Left lung (tissue), 10 donors: ENCODE data around the gene RBP2. TPM values are rescaled to one million over a fixed set of nuclear protein-coding genes. Genes with fewer than 3 reads are reported as not detected.
A peak's percentile ranks its signal among the peaks of the same experiment; 100 is the strongest.

Source experiments
- ATAC-seq: fragments of 200-7000 bp; cut with Tn5 transposase; one replicate; pipeline ENCODE4 v1.9.1; 2020; ENCODE audit warnings: moderate library complexity
- DNase-seq, 4 donors: peaks; one replicate each; pipeline ENCODE4 v3.0.0-alpha.2; 2013 to 2020
- H3K27ac ChIP-seq, 2 donors: fragments of 200-600 bp; sonication (generic) in 1 of 2; one replicate each; pipeline versions ENCODE4 v1.5.0 to v1.8.0; 2020 to 2021
- H3K27me3 ChIP-seq, 2 donors: fragments of 200-600 bp; sonication (generic) in 1 of 2; one replicate each; pipeline versions ENCODE4 v1.5.0 to v1.8.0; 2020 to 2021
- H3K36me3 ChIP-seq, 2 donors: fragments of 200-600 bp; sonication (generic) in 1 of 2; one replicate each; pipeline versions ENCODE4 v1.5.0 to v1.8.0; 2020 to 2021
- H3K4me1 ChIP-seq, 2 donors: fragments of 200-600 bp; one replicate each; pipeline ENCODE4 v1.8.0; 2021
- H3K4me3 ChIP-seq, 2 donors: fragments of 200-600 bp; sonication (generic) in 1 of 2; one replicate each; pipeline versions ENCODE4 v1.5.0 to v1.8.0; 2020 to 2021; ENCODE audit warnings: mild to moderate bottlenecking in 1 of 2
- H3K9me3 ChIP-seq, 2 donors: fragments of 200-600 bp; sonication (generic) in 1 of 2; one replicate each; pipeline versions ENCODE4 v1.5.0 to v1.8.0; 2020 to 2021
- intact Hi-C, 2 donors: fragments of 100-400 bp; cut with DNase I; formaldehyde crosslinking; loops; one replicate each; pipeline versions ENCODE4 v1.11.2 to v1.14.2; 2022
- polyA plus RNA-seq, 6 donors: library from polyadenylated mRNA; unstranded; fragments of 120-200 nt; gene quantifications; one replicate each; pipeline ENCODE4 v1.2.1, GENCODE V29; 2013; ENCODE audit not compliant: insufficient read length in 6 of 6
- total RNA-seq, 2 donors: library from RNA; stranded (reverse); fragmentation: NEBNext Ultra II Directional; extraction: Animal tissue kit (Norgen Biotek cat#: 25700); gene quantifications; one replicate each; pipeline ENCODE4 v1.2.1, GENCODE V29; 2021
- TF ChIP-seq, protein P1 (sequence below), 2 donors: fragments of 200-600 bp; sonication (generic) in 1 of 2; IDR thresholded peaks; one replicate each; pipeline versions ENCODE4 v1.5.0 to v1.8.0; 2021; ENCODE audit warnings: antibody characterized with exemption in 2 of 2
- donor health status: DM: no; HTN: yes; CAD: no.
- donor health status: DM: no; HTN: no; CAD: no.

RBP2 gene
- total and polyA plus RNA-seq, 8 donors: 0.26 to 9.3 (median 0.70) TPM; not detected in 1

DNA sequence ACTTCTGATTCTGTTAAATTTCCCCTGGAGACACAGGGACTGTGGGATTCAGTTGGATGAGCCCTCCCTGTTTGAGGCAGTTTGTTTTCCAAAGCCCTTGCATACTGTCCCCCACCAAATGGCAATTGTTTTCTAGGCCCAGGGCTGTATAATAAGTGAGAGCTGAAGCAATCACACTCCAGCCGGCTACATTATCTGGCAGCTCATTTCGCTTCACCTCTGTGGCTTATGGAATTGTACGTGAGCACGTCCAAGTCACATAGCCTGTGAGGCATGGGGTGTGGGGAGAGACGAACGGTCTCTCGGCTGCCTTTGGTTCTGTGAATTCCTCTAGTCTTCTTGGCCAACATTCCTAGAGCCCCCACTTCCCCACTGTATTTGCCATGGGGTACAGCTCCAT is 10.7 kb downstream of the RBP2 start:
- H3K4me1 ChIP-seq: no peaks in the 10 kb centered on the region
- no peaks in the 10 kb centered on the region for H3K9me3 ChIP-seq
- intact Hi-C loops: no loop called here
- ATAC-seq (no peak), DNase-seq (peak in 2 of 4 donors; percentile 79 to 84)
- no peaks in the 10 kb centered on the region for H3K27me3 ChIP-seq
- H3K27ac ChIP-seq: no peak overlapping the region
- no peaks in the 10 kb centered on the region for H3K36me3 ChIP-seq
- TF ChIP-seq, protein P1, sequence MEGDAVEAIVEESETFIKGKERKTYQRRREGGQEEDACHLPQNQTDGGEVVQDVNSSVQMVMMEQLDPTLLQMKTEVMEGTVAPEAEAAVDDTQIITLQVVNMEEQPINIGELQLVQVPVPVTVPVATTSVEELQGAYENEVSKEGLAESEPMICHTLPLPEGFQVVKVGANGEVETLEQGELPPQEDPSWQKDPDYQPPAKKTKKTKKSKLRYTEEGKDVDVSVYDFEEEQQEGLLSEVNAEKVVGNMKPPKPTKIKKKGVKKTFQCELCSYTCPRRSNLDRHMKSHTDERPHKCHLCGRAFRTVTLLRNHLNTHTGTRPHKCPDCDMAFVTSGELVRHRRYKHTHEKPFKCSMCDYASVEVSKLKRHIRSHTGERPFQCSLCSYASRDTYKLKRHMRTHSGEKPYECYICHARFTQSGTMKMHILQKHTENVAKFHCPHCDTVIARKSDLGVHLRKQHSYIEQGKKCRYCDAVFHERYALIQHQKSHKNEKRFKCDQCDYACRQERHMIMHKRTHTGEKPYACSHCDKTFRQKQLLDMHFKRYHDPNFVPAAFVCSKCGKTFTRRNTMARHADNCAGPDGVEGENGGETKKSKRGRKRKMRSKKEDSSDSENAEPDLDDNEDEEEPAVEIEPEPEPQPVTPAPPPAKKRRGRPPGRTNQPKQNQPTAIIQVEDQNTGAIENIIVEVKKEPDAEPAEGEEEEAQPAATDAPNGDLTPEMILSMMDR (IDR thresholded peaks at IDR 0.05): no peak
- no peak overlapping the region for H3K4me3 ChIP-seq

- no peak overlapping the region for H3K4me3 ChIP-seq
- intact Hi-C loops: no loop called here
- no peak overlapping the region for H3K27ac ChIP-seq
- TF ChIP-seq, protein P1 (IDR thresholded peaks at IDR 0.05): no peak
- DNase-seq: no peak
- H3K27me3 ChIP-seq: no peaks in the 10 kb centered on the region
- H3K36me3 ChIP-seq: no peaks in the 10 kb centered on the region
- H3K4me1 ChIP-seq: no peaks in the 10 kb centered on the region
- no peak for ATAC-seq
- H3K9me3 ChIP-seq: no peaks in the 10 kb centered on the region
These were observed 12.8 kb downstream of the RBP2 start for GRCh38 chr3:139463466-139463865.

DNA sequence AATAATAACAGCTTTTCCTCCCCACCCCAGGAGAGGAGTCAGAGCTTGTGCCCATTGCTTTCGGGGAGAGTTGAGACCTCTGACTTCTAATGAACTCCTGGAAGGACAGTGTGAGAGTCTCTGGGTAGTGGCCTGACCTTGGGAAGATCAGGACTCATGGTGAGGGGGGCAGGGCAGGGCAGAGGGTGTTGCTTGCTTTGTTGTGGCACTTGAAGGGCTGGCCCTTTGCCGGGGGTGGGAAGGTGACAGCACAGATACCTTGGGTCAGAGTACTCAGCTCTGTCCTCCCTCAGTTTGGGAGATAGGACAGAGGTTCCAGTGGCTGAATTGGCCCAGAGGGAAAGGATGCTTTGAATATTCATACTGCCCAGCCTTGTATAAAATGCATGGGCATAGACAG is 15.8 kb downstream of the RBP2 start:
- no peaks in the 10 kb centered on the region for H3K36me3 ChIP-seq
- TF ChIP-seq, protein P1 (IDR thresholded peaks at IDR 0.05): no peak
- intact Hi-C loops: no loop called here
- H3K9me3 ChIP-seq: no peaks in the 10 kb centered on the region
- no peak overlapping the region for H3K4me3 ChIP-seq
- no peaks in the 10 kb centered on the region for H3K4me1 ChIP-seq
- no peaks in the 10 kb centered on the region for H3K27me3 ChIP-seq
- DNase-seq (no peak), ATAC-seq (no peak)
- H3K27ac ChIP-seq: no peak overlapping the region

DNA sequence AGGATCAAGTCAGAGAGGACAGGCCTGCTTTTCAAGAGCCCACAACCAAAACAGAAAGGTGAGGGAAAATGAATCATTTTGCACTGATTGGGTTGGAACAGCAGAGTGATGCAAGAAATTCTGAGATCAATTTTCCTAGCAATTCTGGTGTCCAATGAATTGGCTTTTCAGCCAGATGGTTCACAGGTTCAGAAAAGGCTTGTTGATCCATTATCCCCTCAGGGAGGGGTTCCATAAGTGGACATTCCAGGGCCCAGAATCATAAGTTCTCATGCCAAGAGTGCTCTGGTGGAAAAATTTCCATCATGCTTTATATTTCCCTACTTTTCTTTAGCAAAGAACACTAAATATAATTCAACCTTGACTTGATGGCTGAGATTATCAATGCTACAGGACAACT is 16.2 kb downstream of the RBP2 start:
- Histone ChIP-seq H3K27ac (no peak overlapping the region), H3K27me3 (no peaks in the 10 kb centered on the region), H3K4me1 (no peaks in the 10 kb centered on the region), H3K9me3 (no peaks in the 10 kb centered on the region), H3K4me3 (no peak overlapping the region), H3K36me3 (no peaks in the 10 kb centered on the region)
- ATAC-seq (no peak), DNase-seq (no peak)
- TF ChIP-seq, protein P1 (IDR thresholded peaks at IDR 0.05): no peak
- intact Hi-C loops: no loop called here

DNA sequence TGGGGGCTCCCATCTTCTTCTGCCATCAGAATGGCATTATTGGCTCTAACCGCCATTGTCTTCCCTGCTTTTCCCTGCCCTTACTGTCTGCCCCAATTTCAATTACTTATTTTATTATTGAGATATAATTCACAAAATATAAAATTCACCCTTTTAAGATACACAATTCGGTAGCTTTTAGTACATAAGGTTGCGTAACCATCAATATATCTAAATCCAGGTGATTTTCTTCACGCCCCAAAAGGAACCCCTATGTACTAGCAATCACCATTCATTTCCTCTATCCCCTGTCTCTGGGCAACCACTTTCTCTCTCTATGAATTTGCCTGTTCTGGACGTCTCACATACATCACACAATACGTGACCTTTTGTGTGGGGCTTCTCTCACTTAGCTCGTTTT is 18.0 kb downstream of the RBP2 start:
- intact Hi-C loops: no loop called here
- Histone ChIP-seq H3K36me3 (no peaks in the 10 kb centered on the region), H3K27me3 (no peaks in the 10 kb centered on the region), H3K9me3 (no peaks in the 10 kb centered on the region), H3K4me1 (no peaks in the 10 kb centered on the region), H3K27ac (no peak overlapping the region), H3K4me3 (no peak overlapping the region)
- no peak for ATAC-seq
- TF ChIP-seq, protein P1 (IDR thresholded peaks at IDR 0.05): no peak
- no peak for DNase-seq
